Natural killer cell (primary cell): ENCODE results near the gene CD300C. TPM values are rescaled to one million over a fixed set of nuclear protein-coding genes. Genes with fewer than 3 reads are reported as not detected.

ENCODE experiments used
- ATAC-seq, 3 donors: fragments of 150-1000 bp in 2 of 3; fragments of 200-7000 bp in 1 of 3; cut with Tn5 transposase; 1 replicate in 1 of 3; 2 replicates in 2 of 3; pipeline ENCODE4 v1.10.0; 2021; ENCODE audit warnings: mild to moderate bottlenecking in 2 of 3, moderate library complexity in 2 of 3
- DNase-seq, 2 donors: peaks; one replicate each; pipeline versions ENCODE4 v3.0.0 to v3.0.0-alpha.2; 2013 to 2021; ENCODE audit warnings: mixed read lengths in 1 of 2
- H3K27ac ChIP-seq: one replicate; pipeline ENCODE4 v1.5.1; 2013; ENCODE audit warnings: mild to moderate bottlenecking, low read length
- H3K27me3 ChIP-seq: one replicate; pipeline ENCODE4 v1.6.1; 2013; ENCODE audit warnings: low read length; ENCODE audit not compliant: control insufficient read depth, insufficient read depth
- H3K36me3 ChIP-seq: one replicate; pipeline ENCODE4 v1.6.1; 2013; ENCODE audit warnings: low read length; ENCODE audit not compliant: control insufficient read depth, insufficient read depth
- H3K4me1 ChIP-seq: one replicate; pipeline ENCODE4 v1.6.1; 2013; ENCODE audit warnings: low read length; ENCODE audit not compliant: control insufficient read depth, insufficient read depth
- H3K4me3 ChIP-seq: one replicate; pipeline ENCODE4 v1.5.1; 2013; ENCODE audit warnings: low read length
- H3K9me3 ChIP-seq: one replicate; pipeline ENCODE4 v1.6.1; 2013; ENCODE audit warnings: low read length; ENCODE audit not compliant: control insufficient read depth, insufficient read depth
- H3K27ac Mint-ChIP-seq, 2 donors: one replicate each; pipeline ENCODE4 v1.8.0; 2022; ENCODE audit warnings: mild to moderate bottlenecking in 2 of 2, mixed read lengths in 2 of 2, moderate library complexity in 1 of 2
- H3K27me3 Mint-ChIP-seq, 2 donors: one replicate each; pipeline ENCODE4 v1.8.0; 2022; ENCODE audit warnings: low read depth in 2 of 2, mixed read lengths in 2 of 2
- H3K36me3 Mint-ChIP-seq: one replicate; pipeline ENCODE4 v1.8.0; 2022; ENCODE audit warnings: mixed read lengths
- H3K4me1 Mint-ChIP-seq, 2 donors: one replicate each; pipeline ENCODE4 v1.8.0; 2022; ENCODE audit warnings: mixed read lengths in 2 of 2
- H3K4me3 Mint-ChIP-seq: one replicate; pipeline ENCODE4 v1.8.0; 2022; ENCODE audit warnings: mild to moderate bottlenecking, moderate library complexity, mixed read lengths
- H3K9me3 Mint-ChIP-seq, 2 donors: one replicate each; pipeline ENCODE4 v1.8.0; 2022; ENCODE audit warnings: mixed read lengths in 2 of 2
- WGBS: methylation state at CpG from one replicate; pipeline ENCODE4 v1.1.7; 2013; ENCODE audit warnings: missing lambda C conversion rate; ENCODE audit not compliant: insufficient coverage; 5-methylcytosine and 5-hydroxymethylcytosine counted together
- intact Hi-C: fragments of 100-400 bp; cut with micrococcal nuclease; formaldehyde crosslinking; loops from one replicate; pipeline ENCODE4 v1.14.2; 2022
- total RNA-seq, 4 donors: library from RNA; stranded (reverse); fragments of 120-200 nt in 1 of 4; gene quantifications; one replicate each; pipeline versions ENCODE4 v1.2.3 to v1.2.4, GENCODE V29; 2013 to 2022
- TF ChIP-seq, protein P1 (sequence below): fragments of 200-600 bp; IDR thresholded peaks from one replicate; pipeline ENCODE4 v1.8.0; 2022; ENCODE audit warnings: antibody characterized with exemption

CD300C gene
- total RNA-seq, 3 donors from 2014 or later (not counting 1 experiment from before 2014, with no cell fraction given), result 4.3 to 7.6 (median 6.9) TPM

DNA sequence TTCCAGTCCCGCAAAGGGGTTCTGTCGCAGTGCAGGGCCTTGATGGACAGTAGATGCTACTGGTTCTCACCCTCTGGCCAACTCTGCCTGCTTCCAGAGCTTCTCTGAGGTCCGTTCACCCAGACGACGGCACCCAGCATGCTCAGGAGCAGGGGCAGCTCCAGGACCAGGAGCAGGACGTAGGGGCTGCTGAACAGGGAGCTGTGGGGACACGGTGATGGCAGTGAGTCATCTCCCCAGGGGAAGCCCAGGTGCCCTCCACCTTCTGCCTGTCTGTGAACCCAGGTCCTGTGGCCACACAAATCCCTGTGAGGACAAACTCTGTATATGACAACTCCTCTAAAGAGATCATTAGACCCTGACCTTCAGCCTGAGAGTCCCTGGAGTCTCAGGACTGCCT lies 3.4 kb upstream of the CD300C start:
- 81% methylated on average over 7 of the region's 7 CpGs for WGBS
- H3K27ac ChIP-seq, result no peak overlapping the region
- H3K27ac Mint-ChIP-seq, result no peak overlapping the region

DNA sequence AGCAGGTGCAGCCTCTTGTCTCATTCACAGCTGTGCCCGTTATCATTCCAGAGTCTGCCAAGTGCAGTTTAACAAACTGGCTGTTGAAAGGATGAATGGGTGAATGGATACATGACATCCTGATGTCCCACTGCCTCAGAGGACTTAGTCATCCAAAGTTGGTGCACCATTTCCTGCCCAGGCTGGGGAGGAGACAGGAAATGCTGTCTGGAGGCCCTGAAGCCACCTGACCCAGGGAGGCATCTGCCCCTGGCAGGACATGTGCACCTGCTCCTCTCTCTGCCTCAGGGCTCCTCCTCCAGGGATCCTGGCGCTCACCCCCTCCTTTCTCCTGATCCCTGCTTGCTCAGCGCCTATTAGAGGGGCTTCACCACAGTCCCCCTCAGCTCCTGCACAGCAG lies 1.8 kb upstream of the CD300C start:
- ATAC-seq, result no peak
- H3K36me3 ChIP-seq, result peaks cover 3% of the 10 kb centered on the region
- peaks cover 36 to 51% of the 10 kb centered on the region in 2 donors for H3K4me1 Mint-ChIP-seq
- TF ChIP-seq, protein P1, sequence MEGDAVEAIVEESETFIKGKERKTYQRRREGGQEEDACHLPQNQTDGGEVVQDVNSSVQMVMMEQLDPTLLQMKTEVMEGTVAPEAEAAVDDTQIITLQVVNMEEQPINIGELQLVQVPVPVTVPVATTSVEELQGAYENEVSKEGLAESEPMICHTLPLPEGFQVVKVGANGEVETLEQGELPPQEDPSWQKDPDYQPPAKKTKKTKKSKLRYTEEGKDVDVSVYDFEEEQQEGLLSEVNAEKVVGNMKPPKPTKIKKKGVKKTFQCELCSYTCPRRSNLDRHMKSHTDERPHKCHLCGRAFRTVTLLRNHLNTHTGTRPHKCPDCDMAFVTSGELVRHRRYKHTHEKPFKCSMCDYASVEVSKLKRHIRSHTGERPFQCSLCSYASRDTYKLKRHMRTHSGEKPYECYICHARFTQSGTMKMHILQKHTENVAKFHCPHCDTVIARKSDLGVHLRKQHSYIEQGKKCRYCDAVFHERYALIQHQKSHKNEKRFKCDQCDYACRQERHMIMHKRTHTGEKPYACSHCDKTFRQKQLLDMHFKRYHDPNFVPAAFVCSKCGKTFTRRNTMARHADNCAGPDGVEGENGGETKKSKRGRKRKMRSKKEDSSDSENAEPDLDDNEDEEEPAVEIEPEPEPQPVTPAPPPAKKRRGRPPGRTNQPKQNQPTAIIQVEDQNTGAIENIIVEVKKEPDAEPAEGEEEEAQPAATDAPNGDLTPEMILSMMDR, result no peak
- peaks cover 0 to 2% of the 10 kb centered on the region in 2 donors for H3K27me3 Mint-ChIP-seq
- no peak for DNase-seq
- peak overlapping the region in 1 of 2 donors; percentile 12 for H3K27ac Mint-ChIP-seq
- H3K4me3 Mint-ChIP-seq, result no peak overlapping the region
- 83% methylated on average over 3 of the region's 3 CpGs for WGBS
- H3K9me3 ChIP-seq, result no peaks in the 10 kb centered on the region
- no peak overlapping the region for H3K27ac ChIP-seq
- H3K36me3 Mint-ChIP-seq, result no peaks in the 10 kb centered on the region
- no peak overlapping the region for H3K4me3 ChIP-seq
- intact Hi-C loops, result no loop called here
- H3K27me3 ChIP-seq, result no peaks in the 10 kb centered on the region
- no peaks in the 10 kb centered on the region for H3K9me3 Mint-ChIP-seq
- H3K4me1 ChIP-seq, result peaks cover 52% of the 10 kb centered on the region

More for the DNA sequence above, 3.4 kb upstream of the CD300C start:
- H3K9me3 ChIP-seq, result no peaks in the 10 kb centered on the region
- H3K9me3 Mint-ChIP-seq, result no peaks in the 10 kb centered on the region
- H3K4me3 Mint-ChIP-seq, result no peak overlapping the region
- H3K36me3 ChIP-seq, result no peaks in the 10 kb centered on the region
- H3K4me1 Mint-ChIP-seq, result peaks cover 31 to 38% of the 10 kb centered on the region in 2 donors
- H3K27me3 Mint-ChIP-seq, result peaks cover 0 to 2% of the 10 kb centered on the region in 2 donors
- intact Hi-C loops, result no loop called here
- no peak for ATAC-seq
- TF ChIP-seq, protein P1, result no peak
- no peaks in the 10 kb centered on the region for H3K36me3 Mint-ChIP-seq
- H3K27me3 ChIP-seq, result no peaks in the 10 kb centered on the region
- peaks cover 39% of the 10 kb centered on the region for H3K4me1 ChIP-seq
- H3K4me3 ChIP-seq, result no peak overlapping the region
- DNase-seq, result no peak

DNA sequence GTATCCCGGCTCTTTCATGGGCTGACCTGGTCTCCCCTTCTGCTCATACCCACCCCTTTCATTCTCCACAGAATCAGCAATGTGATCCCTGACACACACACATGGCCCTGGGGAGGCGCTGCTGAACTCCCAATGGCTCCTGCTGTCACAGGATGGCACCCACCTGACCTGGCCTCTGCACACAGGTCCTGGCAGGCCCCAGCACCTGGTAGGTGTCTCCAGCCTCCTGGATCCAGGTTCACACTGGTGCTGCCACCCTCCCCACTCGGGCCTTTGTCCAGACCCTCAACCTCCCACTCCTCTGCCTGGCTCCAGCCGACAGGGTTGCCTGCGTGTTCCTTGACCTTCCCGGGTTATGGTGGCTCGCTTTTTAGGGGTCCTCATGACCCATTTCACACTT lies 1.3 kb upstream of the CD300C start:
- Histone ChIP-seq H3K27ac (no peak overlapping the region), H3K4me1 (peaks cover 52% of the 10 kb centered on the region), H3K27me3 (no peaks in the 10 kb centered on the region), H3K36me3 (peaks cover 3% of the 10 kb centered on the region), H3K9me3 (no peaks in the 10 kb centered on the region), H3K4me3 (no peak overlapping the region)
- ATAC-seq (no peak), DNase-seq (no peak)
- Mint-ChIP-seq H3K4me3 (no peak overlapping the region), H3K36me3 (no peaks in the 10 kb centered on the region), H3K27me3 (peaks cover 0 to 2% of the 10 kb centered on the region in 2 donors), H3K27ac (no peak overlapping the region), H3K9me3 (no peaks in the 10 kb centered on the region), H3K4me1 (peaks cover 36 to 51% of the 10 kb centered on the region in 2 donors)
- TF ChIP-seq, protein P1, result no peak
- 95% methylated on average over 7 of the region's 7 CpGs for WGBS
- intact Hi-C loops, result no loop called here

DNA sequence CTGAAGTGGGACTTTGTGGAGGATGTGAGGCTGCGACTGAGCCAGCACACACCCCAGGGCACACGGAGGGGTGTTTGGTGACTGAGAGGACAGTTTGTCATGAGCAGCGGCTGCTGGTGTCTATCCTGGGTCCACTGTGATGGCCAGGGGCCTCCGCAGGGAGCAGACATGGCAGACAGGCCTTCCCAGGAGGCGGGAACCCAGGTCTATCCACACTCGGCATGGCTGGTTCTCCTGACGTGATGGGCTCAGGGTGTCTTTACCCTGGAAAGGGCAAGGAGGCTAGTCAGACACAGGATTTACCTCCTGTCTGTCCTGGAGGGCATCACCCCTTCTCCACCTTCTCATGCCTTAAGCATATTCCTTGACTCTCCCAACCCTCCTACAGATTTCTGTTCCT lies 671 bp upstream of the CD300C start:
- peaks cover 36 to 51% of the 10 kb centered on the region in 2 donors for H3K4me1 Mint-ChIP-seq
- Histone ChIP-seq H3K27ac (peak overlapping the region; percentile 55), H3K9me3 (no peaks in the 10 kb centered on the region), H3K4me1 (peaks cover 52% of the 10 kb centered on the region), H3K36me3 (peaks cover 3% of the 10 kb centered on the region), H3K4me3 (no peak overlapping the region), H3K27me3 (no peaks in the 10 kb centered on the region)
- no peak for ATAC-seq
- TF ChIP-seq, protein P1, result no peak
- no peak for DNase-seq
- peaks cover 0 to 2% of the 10 kb centered on the region in 2 donors for H3K27me3 Mint-ChIP-seq
- intact Hi-C loops, result no loop called here
- no peak overlapping the region for H3K4me3 Mint-ChIP-seq
- H3K36me3 Mint-ChIP-seq, result no peaks in the 10 kb centered on the region
- H3K27ac Mint-ChIP-seq, result peak overlapping the region; percentile 43 to 81
- whole genome bisulfite sequencing, result 93% methylated on average over 7 of the region's 7 CpGs
- H3K9me3 Mint-ChIP-seq, result no peaks in the 10 kb centered on the region
